Esophagus squamous epithelium (tissue), 4 donors: ENCODE results near the gene TRIM65.

Source experiments
- POLR2A ChIP-seq, 4 donors: fragments of 450-650 bp; IDR thresholded peaks; one replicate each; pipeline ENCODE4 v1.6.1; 2017; ENCODE audit warnings: antibody characterized with exemption in 4 of 4, mild to moderate bottlenecking in 4 of 4, moderate library complexity in 3 of 4
- TF ChIP-seq, protein P1 (sequence below), 6 experiments: fragments of 450-650 bp in 4 of 6; fragments of 200-600 bp in 2 of 6; sonication (generic) in 2 of 6; IDR thresholded peaks; one replicate each; pipeline ENCODE4 v1.5.1; 2016 to 2019; ENCODE audit warnings: antibody characterized with exemption in 6 of 6, mild to moderate bottlenecking in 4 of 6, moderate library complexity in 4 of 6

DNA sequence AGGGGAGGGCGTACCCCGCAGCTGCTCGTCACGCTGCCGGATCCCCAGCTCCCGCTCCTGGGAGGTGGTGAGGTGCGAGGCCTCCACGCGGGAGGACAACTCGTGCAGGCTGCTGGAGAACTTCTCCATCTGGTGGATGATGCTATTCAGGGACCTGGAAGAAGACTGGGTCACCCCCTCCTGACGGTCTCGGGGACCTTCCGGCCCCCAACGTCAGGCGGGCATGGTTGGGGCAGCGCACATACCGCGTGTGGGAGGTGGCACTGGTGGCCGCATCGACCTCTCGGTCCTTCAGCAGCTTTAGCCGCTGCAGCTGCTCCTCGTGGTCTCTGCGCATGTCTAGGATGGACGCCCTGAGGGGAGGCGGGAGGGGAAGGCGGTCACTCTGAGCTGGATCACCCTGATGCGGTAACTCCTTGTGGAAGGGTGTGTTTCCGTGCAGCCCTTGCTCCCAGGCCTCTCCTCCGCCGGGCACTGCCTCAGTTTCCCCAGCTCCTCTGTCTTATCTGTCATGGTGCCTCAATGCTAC, 21.2 kb upstream of the TRIM65 start:
- TF ChIP-seq, protein P1, sequence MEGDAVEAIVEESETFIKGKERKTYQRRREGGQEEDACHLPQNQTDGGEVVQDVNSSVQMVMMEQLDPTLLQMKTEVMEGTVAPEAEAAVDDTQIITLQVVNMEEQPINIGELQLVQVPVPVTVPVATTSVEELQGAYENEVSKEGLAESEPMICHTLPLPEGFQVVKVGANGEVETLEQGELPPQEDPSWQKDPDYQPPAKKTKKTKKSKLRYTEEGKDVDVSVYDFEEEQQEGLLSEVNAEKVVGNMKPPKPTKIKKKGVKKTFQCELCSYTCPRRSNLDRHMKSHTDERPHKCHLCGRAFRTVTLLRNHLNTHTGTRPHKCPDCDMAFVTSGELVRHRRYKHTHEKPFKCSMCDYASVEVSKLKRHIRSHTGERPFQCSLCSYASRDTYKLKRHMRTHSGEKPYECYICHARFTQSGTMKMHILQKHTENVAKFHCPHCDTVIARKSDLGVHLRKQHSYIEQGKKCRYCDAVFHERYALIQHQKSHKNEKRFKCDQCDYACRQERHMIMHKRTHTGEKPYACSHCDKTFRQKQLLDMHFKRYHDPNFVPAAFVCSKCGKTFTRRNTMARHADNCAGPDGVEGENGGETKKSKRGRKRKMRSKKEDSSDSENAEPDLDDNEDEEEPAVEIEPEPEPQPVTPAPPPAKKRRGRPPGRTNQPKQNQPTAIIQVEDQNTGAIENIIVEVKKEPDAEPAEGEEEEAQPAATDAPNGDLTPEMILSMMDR (IDR thresholded peaks at IDR 0.05) = no peak
- TF ChIP-seq POLR2A (IDR thresholded peaks at IDR 0.05) = no peak
